CD4-positive, alpha-beta T cell treated with Interleukin-6 for 4 hours (primary cell): Measurements from ENCODE around the gene LBR.
A peak's percentile ranks its signal among the peaks of the same experiment; 100 is the strongest.

Experiments
- DNase-seq: peaks from one replicate; pipeline ENCODE4 v3.0.0-alpha.2; 2020; ENCODE audit warnings: mixed read lengths

LBR gene

GRCh38 chr1:225462714-225463574 lies 35.1 kb upstream of the LBR start:
- DNase-seq = no peak

DNA sequence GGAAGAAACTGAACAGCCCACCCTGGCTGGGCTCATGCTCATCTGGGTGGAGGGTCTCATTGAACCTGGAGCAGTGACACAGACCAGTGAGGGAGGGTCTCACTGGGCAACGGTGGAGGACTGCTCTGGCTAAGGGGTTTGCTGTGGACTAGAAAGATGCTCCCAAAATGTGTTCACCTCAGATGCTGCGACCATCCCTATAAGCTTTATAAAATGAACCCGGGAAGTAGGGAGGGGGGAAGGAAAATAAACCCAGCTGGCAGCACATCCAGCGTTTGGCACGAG lies 34.5 kb upstream of the LBR start:
- no peak for DNase-seq

- no peak for DNase-seq
Measured at GRCh38 chr1:225461533-225462428, 33.9 kb upstream of the LBR start.

DNA sequence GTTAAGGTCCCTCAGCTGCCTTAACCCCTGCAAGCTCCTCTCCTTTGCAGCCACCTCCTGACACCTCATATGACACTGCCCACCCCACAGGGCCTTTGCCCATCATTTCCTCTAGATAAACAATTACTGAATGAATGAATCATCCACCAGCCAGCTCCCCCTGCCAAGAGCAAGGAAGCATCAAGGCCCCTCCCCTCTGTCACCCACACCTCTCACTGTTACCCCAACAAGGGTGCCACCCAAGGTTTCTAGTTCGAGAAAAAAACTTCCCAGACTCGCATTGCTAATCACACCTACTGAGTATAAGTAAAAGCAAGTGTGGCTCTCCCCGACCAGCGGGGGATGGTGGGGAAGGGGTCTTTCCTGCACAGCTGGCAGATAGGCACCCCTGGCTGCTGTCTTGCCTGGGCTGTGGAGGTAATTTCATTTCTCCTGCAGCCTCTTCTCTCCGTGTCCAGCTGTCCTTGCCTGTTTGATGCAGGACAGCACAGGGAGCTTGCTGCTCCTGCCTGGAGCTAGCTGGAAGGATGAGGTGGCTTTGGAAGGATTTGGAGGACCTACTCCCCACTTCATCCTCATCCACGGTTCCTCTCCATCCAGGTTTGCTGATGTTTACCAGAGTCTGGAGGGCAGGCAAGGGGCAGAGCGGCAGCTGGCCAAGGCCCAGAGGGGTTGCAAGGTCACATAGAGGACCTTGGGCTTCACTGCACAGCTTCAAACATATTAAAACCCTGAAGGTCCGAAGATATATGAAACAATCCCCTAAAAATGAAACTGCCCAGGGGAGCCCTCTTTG lies 33.1 kb upstream of the LBR start:
- DNase-seq = peak; percentile 72

GRCh38 chr1:225460021-225460736 lies 32.3 kb upstream of the LBR start:
- no peak for DNase-seq

- no peak for DNase-seq
Measured at GRCh38 chr1:225458222-225458631, 30.4 kb upstream of the LBR start.

GRCh38 chr1:225454733-225455132 lies 26.9 kb upstream of the LBR start:
- DNase-seq = peak; percentile 55

DNA sequence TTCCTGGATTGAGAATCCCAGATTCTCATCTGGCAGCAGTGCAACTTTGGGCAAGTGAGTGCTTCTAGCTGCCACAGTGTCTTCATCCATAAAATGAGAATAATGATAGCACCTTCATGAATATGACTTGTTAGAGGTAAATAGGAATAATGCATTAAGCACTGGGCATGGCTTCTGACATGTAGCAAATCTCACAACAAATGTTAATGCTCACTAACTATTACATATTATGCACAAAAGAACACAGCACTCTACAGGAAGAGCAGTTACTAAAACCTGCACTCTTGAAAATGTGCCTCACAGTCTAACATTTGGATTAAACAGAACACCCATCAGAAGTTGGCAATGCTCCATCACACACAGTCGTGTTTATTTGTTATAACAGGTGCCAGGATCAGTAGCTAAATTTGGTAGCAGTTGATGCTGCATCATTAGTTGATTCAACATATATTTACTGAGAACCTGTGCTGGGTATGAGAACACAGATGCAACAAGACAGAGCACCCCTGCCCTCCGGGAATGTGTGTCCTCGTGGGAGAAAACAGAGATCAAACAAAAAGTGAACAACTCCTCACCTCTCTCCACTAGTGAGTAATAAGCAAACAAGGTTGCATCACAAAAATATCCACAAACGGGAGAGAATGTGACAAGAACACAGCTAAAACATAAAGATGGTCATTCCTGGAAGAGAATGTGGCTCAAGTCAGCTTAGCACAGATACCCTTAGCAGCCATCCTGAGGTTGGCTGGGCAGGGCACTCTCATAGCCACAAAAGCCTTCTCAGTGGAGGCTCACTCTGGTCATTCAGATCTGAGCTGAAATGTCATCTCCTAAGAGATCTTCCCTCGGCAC lies 26.2 kb upstream of the LBR start:
- no peak for DNase-seq

GRCh38 chr1:225451840-225452515 lies 24.1 kb upstream of the LBR start:
- DNase-seq = no peak

GRCh38 chr1:225451340-225451739 lies 23.5 kb upstream of the LBR start:
- DNase-seq = no peak

GRCh38 chr1:225450491-225451191 lies 22.8 kb upstream of the LBR start:
- peak; percentile 27 for DNase-seq

DNA sequence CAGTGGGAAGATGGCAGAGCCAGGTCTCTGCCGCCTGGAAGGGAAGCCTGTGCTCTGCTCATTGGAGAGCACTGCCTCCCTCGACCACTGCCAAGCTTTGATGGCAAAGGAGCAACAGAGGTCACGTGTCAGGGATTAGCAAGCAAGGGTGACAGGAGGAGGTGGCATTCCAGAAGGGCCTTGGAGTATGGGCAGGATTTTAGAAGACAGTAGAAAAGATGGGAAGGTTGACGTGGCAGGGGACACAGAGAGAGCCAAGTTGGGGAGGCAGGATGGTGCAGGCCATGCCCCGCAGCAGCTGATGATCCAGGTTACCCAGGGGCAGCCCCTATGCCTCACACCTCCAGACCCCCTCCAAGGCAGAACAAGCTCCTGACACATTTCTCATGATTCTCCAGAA lies 21.9 kb upstream of the LBR start:
- no peak for DNase-seq

GRCh38 chr1:225449261-225449660 lies 21.4 kb upstream of the LBR start:
- no peak for DNase-seq

GRCh38 chr1:225448146-225448805 lies 20.4 kb upstream of the LBR start:
- no peak for DNase-seq

GRCh38 chr1:225447650-225448089 lies 19.8 kb upstream of the LBR start:
- DNase-seq = no peak

DNA sequence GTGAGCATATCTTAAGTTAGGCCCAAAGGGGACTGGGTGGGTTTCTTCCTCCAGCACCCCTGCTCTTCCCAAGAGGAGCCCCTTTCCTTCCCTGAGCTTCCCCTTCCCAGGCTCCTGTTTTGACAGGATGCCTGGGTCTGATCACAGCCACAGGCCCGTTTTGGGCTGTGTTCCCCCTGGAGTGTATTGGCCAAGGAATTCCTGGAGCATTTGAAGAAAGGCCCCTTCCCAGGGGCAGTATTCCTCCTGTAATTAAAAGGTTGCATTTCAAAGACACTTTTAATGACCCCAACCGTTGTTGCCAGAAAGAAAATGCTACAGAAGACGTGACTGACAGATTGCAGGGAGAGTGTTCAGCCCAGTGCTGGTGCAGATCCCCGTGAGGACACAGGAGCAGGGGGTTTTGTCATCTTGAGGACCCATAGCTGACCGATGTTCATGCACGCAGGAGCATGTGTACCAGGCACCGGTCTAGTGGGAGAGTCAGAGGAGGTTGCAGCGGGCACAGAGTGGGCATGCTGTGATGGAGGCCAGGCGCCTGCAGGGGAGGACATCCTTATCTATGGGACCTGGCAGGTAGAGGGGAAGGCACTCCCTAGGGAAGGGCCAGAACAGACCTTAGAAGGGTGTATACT lies 19.3 kb upstream of the LBR start:
- DNase-seq = no peak

DNA sequence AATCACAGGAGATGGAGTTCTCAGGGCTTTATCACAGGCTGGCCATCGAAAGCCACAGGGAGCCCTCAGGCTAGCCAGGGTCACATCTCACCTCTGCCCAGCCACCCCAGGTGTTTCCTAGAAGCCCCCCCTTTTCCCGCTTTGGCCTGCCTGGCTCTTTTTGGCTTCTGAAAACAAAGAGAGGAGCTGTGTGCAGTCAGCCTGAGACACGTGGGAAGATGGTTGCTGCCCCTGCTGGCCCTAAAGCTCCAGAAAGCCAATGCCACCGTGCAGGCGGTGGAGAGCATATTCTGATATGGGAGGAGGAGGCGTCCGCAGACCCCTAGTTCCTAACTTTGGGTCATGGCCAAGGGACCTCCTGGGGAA lies 18.7 kb upstream of the LBR start:
- no peak for DNase-seq

GRCh38 chr1:225445639-225446594 lies 18.1 kb upstream of the LBR start:
- peak; percentile 29 for DNase-seq
